GM10266 (cell line): ENCODE data around the gene LTK.
A peak's percentile ranks its signal among the peaks of the same experiment; 100 is the strongest.

ENCODE experiments used
- DNase-seq: peaks from one replicate; pipeline ENCODE4 v3.0.0; 2012; ENCODE audit errors: extremely low spot score
- TF ChIP-seq, protein P1 (sequence below): IDR thresholded peaks from 2 replicates; pipeline ENCODE4 v1.5.1; 2012; ENCODE audit warnings: mild to moderate bottlenecking, low read depth; ENCODE audit not compliant: control insufficient read depth, insufficient read depth; ENCODE audit errors: missing control alignments

Gene LTK

DNA sequence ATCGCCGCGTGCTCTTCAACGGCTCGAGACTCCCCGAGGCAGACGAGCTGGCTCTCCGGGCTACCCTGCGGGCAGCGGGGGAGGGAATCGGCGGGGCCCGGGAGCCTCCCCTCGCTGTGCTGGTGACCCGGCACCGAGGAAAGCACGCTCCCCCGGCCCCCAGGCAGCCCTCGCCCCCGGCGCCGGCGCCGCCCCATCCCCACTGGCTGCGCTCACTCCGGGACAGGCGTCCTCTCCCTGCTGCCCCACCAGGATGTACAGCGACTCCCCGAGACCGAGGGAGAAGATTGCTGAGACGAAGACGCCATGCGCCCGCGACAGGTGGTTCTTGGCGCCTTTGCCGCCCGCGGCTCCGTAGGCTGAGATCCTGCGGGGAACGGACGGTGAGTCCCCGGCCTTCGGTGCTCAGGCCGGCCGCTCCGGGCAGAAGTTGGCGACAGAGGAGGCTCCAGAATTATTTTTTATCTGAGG lies 1.7 kb downstream of the LTK start:
- TF ChIP-seq, protein P1, sequence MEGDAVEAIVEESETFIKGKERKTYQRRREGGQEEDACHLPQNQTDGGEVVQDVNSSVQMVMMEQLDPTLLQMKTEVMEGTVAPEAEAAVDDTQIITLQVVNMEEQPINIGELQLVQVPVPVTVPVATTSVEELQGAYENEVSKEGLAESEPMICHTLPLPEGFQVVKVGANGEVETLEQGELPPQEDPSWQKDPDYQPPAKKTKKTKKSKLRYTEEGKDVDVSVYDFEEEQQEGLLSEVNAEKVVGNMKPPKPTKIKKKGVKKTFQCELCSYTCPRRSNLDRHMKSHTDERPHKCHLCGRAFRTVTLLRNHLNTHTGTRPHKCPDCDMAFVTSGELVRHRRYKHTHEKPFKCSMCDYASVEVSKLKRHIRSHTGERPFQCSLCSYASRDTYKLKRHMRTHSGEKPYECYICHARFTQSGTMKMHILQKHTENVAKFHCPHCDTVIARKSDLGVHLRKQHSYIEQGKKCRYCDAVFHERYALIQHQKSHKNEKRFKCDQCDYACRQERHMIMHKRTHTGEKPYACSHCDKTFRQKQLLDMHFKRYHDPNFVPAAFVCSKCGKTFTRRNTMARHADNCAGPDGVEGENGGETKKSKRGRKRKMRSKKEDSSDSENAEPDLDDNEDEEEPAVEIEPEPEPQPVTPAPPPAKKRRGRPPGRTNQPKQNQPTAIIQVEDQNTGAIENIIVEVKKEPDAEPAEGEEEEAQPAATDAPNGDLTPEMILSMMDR: peak; percentile 18
- DNase-seq: peak; percentile 72

DNA sequence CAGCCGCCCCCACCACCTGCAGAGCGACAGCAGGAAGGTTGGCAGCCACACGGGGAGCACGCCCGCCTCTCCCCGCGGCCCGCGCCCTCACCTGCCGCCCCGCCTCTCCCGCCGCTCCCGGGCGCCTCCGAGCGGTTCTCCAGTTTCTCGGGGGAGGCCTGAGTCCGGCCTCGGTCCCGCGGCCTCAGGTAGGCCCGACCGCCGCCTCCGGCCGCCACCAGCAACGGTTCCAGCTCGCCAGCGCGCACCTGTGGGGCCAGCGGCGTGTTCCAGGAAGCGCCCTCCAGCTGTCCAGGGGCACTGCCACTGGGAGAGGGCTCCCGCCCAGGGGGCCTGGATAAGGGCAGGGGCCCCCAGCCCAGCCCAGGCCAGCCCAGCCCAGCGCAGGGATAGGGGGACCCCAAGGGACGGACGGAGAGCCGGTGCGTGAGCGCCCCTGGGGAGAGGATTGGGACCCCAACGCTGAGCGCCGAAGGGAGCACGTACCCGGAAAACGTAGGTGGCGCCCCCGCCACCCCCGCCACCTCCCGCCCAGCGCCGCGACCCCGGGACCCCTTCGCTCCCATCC lies 2.2 kb downstream of the LTK start:
- peak; percentile 48 for DNase-seq
- TF ChIP-seq, protein P1: no peak

DNA sequence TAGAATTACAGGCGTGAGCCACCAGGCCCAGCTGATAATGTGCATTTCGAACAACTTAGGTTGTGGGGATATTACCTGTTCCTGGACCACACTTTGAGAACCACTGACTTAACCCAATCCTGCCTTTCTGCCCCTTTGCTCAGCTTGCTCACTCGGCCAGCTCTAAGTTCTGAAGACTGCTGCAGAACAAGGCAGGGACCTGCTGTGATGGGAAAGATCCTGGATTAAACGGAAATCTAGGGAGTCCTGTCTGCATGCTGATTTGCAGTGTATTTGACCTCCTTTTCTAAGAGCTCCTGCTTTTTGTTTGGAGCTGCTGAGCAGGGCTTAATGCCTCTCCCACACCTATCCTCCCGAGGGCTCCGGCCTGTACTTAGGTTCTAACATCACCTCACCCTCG lies 2.9 kb downstream of the LTK start:
- peak; percentile 27 for DNase-seq
- TF ChIP-seq, protein P1: no peak

DNA sequence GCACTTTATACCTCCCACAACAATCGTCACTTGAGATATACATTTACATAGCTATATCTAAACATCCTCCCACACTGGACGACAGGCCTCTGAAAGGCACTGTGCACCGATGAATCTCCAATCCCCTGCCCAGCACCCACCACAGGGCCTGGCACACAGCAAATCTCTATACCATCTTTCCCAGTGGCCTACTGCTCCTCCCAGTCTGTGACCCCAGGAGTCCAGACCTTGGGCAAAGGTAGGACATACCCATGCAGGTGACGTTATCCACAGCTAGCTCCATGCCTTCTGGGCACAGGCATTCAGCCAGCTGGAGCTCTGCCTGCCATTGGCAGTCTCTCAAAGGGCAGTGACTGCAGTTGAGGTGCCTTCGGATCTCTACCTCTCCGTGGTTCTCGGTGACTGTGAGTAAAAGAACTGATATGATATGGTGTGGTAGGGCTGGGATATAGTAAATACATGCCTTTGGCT lies 5.8 kb downstream of the LTK start:
- no peak for DNase-seq
- TF ChIP-seq, protein P1: no peak

DNA sequence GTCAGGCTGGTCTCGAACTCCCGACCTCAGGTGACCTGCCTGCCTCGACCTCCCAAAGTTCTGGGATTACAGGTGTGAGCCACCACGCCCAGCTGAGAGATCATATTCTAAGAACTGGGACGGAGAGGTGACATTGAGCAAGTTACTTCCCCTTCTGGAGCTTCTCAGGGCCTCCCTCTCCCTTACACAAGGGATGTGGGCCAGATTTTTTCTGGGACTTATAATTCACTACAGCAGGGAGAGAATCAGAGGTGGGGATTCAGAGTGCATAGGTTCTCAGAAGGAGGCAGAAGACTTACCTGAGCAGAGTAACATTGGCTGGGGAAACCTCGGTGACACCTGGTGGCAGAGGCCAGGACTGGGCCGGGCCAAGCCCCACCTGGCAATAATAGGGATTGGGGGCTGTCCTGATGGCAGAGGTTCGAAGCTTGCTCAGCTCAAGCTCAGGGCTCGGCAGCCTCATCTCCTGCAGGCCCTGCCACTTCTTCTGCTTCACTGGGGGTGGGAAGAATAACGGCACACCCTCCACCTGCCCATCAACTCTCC lies 6.8 kb downstream of the LTK start:
- DNase-seq: peak; percentile 25
- TF ChIP-seq, protein P1: peak; percentile 28

DNA sequence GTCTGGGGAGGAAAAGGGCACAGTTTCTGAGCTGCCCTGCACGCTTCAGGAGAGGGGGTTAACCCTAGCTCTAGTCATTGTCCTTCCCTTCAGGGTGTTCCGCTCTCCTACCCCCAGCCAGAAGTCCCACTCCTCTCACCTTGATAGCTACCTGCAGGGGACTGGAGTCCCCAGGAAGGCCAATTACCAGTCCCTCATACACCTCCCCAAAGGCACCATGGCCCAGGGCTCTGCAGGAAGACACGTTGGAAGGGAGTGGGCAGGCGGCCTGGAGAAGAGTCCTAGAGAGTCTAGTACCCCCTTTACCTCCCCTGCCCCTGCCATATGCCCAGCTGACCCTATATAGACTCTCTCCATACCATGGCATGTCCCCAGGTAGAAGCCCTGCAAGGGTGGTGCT lies 7.9 kb downstream of the LTK start:
- TF ChIP-seq, protein P1: no peak
- DNase-seq: no peak

DNA sequence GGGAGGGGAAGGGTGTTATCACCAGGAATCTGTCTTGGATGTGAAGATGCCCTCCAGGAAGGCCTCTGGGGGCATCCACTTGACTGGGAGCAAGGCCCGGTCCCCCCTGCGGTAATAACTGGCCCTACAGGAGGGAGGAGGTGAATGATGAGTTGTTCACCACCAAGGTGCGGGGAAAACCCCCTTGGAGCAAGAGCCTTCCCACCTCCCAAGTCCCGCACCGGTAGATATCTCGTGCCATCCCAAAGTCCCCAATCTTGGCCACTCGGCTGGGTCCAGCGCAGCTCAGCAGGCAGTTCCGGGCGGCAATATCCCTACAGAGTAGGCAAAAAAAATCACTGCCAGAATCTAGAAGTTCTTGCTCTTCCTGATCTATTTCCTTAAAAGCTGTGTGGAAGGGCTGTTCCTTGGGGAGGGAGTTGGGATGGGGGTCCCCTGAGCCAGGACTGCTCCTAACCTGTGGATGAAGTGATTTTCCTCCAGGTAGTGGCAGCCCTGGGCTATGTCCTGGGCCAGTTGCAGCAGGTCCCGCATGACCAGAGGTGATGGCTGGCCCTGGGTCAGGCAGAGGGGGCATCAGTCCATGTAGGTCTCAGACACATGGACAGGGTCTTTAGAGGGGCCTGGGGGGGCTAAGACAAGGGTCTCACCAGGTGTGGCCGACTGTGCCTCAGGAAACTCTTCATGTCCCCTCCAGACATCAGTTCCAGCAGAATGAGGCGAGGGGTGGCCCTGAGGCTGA lies 8.7 kb downstream of the LTK start:
- TF ChIP-seq, protein P1: no peak
- DNase-seq: peak; percentile 21
